Thoracic aorta (tissue), 2 donors: ENCODE results near the gene KAZN. TPM values are rescaled to one million over a fixed set of nuclear protein-coding genes. Genes with fewer than 3 reads are reported as not detected.

Source experiments
- ATAC-seq: fragments of 150-250 bp; one replicate; pipeline ENCODE4 v1.8.0; 2017; ENCODE audit warnings: low read depth; ENCODE audit not compliant: insufficient number of reproducible peaks, low FRiP score
- DNase-seq: peaks from one replicate; pipeline ENCODE4 v3.0.0-alpha.2; 2020; ENCODE audit warnings: low spot score
- H3K27ac ChIP-seq, 2 donors: fragments of 200-600 bp; sonication (generic); 1 replicate in 1 of 2; 2 replicates in 1 of 2; pipeline ENCODE4 v1.5.1; 2016; ENCODE audit warnings: mild to moderate bottlenecking in 2 of 2, moderate library complexity in 2 of 2
- H3K27me3 ChIP-seq: fragments of 200-600 bp; sonication (generic); replicated peaks from 2 replicates; pipeline ENCODE4 v1.6.0; 2016; ENCODE audit warnings: mild to moderate bottlenecking; ENCODE audit not compliant: insufficient read depth
- H3K36me3 ChIP-seq: fragments of 200-600 bp; sonication (generic); one replicate; pipeline ENCODE4 v1.5.1; 2016
- H3K4me1 ChIP-seq, 2 donors: fragments of 200-600 bp; sonication (generic); 1 replicate in 1 of 2; 2 replicates in 1 of 2; pipeline versions ENCODE4 v1.5.1 to v1.6.0; 2016; ENCODE audit warnings: low read depth in 2 of 2, mild to moderate bottlenecking in 1 of 2; ENCODE audit not compliant: control insufficient read depth in 1 of 2
- H3K4me3 ChIP-seq: fragments of 200-600 bp; sonication (generic); 2 replicates; pipeline ENCODE4 v1.5.1; 2016; ENCODE audit warnings: mild to moderate bottlenecking
- H3K9me3 ChIP-seq: fragments of 200-600 bp; sonication (generic); 2 replicates; pipeline ENCODE4 v1.5.1; 2016
- total RNA-seq, 2 donors: library from RNA; depleted of rRNA; stranded (reverse); fragments of >200 nt; gene quantifications; one replicate each; pipeline versions ENCODE4 v1.1.0 to v1.2.3, GENCODE V29; 2016
- TF ChIP-seq, protein P1 (sequence below): fragments of 200-600 bp; sonication (generic); IDR thresholded peaks from one replicate; pipeline ENCODE4 v1.5.1; 2019; ENCODE audit warnings: antibody characterized with exemption

The KAZN gene
- total RNA-seq, 2 donors from 2014 or later = 17.4 to 30.3 TPM

DNA sequence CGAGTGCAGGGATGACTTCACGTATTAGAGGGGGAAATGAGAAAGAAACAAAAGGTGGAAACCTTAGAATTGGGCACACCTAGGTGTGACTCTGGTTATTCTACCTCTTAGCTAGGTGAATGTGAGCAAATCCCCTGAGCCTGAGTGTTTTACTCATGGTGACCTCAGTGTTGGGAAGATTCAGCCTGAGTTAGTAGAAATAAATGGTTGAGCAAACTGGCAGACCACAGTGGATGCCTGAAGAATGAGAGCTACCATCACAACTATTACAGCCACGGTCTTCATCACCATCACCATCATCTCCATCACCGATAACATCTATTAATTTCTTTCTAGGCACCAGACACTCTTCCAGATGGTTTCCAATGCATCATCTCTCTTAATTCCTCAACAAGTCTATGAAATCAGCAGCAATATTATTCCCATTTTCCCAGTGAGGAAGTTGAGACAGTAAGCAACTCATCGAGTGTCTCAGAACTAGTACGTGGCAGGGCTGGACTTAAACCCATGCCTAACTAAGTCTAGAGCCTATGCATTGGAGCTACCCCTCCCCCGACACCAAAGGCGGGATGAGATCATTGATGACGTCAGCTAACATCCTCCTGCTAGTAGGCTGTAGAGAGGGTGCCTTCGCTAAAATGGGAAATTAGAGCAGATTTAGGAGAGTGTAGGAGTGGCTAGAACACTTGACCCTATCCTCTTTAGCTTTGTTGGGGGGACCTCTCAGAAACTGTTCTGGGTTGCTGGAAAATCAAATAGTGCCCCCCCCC, 7.9 kb upstream of the KAZN start:
- no peaks in the 10 kb centered on the region for H3K27me3 ChIP-seq
- H3K4me3 ChIP-seq = no peak overlapping the region
- TF ChIP-seq, protein P1, sequence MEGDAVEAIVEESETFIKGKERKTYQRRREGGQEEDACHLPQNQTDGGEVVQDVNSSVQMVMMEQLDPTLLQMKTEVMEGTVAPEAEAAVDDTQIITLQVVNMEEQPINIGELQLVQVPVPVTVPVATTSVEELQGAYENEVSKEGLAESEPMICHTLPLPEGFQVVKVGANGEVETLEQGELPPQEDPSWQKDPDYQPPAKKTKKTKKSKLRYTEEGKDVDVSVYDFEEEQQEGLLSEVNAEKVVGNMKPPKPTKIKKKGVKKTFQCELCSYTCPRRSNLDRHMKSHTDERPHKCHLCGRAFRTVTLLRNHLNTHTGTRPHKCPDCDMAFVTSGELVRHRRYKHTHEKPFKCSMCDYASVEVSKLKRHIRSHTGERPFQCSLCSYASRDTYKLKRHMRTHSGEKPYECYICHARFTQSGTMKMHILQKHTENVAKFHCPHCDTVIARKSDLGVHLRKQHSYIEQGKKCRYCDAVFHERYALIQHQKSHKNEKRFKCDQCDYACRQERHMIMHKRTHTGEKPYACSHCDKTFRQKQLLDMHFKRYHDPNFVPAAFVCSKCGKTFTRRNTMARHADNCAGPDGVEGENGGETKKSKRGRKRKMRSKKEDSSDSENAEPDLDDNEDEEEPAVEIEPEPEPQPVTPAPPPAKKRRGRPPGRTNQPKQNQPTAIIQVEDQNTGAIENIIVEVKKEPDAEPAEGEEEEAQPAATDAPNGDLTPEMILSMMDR = no peak
- no peak overlapping the region for H3K27ac ChIP-seq
- ATAC-seq = no peak
- H3K4me1 ChIP-seq = no peaks in the 10 kb centered on the region
- no peaks in the 10 kb centered on the region for H3K36me3 ChIP-seq
- DNase-seq = no peak
- no peaks in the 10 kb centered on the region for H3K9me3 ChIP-seq

DNA sequence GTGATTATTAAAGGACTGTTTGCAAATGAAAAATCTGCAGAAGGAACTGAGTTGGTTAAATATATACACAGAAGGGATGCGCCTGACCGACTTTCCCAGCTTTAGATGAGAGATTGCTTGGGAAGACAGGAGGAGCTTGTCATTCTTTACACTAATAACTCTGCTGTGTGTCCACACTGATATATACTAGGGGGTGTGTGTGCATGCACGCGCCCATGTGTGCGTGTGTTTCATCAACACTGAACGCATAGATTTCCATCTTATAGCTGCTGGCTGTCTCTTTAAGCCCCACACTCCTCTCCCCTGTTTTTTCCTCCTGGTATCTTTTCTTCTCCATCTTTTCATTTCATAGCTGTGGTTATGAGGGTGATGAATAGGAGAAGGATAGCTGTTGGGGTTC, 6.9 kb upstream of the KAZN start:
- DNase-seq (no peak), ATAC-seq (no peak)
- Histone ChIP-seq H3K27ac (no peak overlapping the region), H3K9me3 (no peaks in the 10 kb centered on the region), H3K27me3 (no peaks in the 10 kb centered on the region), H3K4me1 (no peaks in the 10 kb centered on the region), H3K4me3 (no peak overlapping the region), H3K36me3 (no peaks in the 10 kb centered on the region)
- TF ChIP-seq, protein P1 = no peak

DNA sequence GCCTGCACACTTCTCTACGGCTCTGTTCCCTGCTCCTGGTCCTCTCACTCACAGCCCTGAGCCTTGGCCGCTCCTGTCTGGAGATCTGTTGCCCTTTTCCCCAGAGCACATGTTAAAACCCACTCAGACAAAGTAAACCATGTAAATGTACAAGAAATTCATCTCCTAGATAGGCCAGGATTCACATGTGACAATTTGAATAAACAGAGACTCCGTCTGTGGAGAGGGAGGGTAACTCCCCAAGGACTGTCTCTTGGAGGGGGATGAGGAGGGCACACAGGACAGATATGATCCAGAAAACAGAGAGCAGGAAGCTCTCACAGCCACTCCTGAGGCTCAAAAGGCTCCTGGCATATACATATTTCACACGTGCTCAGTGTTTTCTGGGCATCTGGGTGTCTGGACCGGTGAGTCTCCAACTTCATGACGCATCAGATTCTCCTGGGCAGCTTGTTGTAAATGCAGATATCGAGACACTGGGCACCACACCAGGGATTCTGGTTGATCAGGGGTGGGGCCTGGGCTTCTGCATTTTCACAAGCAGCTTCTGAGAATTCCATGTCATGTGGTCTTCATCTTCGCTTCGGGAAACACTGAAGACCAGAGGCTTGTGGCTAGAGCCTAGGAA, 6.4 kb upstream of the KAZN start:
- no peaks in the 10 kb centered on the region for H3K9me3 ChIP-seq
- no peak overlapping the region for H3K4me3 ChIP-seq
- H3K27ac ChIP-seq = no peak overlapping the region
- no peaks in the 10 kb centered on the region for H3K4me1 ChIP-seq
- no peaks in the 10 kb centered on the region for H3K36me3 ChIP-seq
- ATAC-seq (no peak), DNase-seq (no peak)
- H3K27me3 ChIP-seq = no peaks in the 10 kb centered on the region
- TF ChIP-seq, protein P1 = no peak

DNA sequence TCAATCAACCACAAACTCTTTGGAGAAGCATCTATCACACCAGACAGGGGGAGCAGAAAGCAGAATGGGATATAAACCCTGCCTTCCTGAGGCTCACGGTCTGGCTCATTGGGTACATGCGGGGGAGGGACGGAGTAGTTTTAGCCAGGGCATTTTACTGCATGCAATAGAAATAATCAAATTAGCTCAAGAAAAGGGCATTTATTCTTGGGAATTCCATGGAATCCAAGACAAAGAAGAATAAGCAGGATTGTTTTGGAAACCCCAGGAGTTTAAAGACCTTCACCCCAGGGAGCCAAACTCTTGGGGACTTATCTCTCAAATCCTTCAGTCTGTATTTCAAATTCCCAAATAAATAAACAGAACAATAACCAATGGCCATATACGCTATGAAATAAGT, 5.2 kb upstream of the KAZN start:
- no peaks in the 10 kb centered on the region for H3K9me3 ChIP-seq
- peaks cover 0 to 6% of the 10 kb centered on the region in 2 donors for H3K4me1 ChIP-seq
- no peaks in the 10 kb centered on the region for H3K36me3 ChIP-seq
- no peak overlapping the region for H3K4me3 ChIP-seq
- no peak overlapping the region for H3K27ac ChIP-seq
- no peaks in the 10 kb centered on the region for H3K27me3 ChIP-seq
- TF ChIP-seq, protein P1 = no peak
- DNase-seq (no peak), ATAC-seq (no peak)

DNA sequence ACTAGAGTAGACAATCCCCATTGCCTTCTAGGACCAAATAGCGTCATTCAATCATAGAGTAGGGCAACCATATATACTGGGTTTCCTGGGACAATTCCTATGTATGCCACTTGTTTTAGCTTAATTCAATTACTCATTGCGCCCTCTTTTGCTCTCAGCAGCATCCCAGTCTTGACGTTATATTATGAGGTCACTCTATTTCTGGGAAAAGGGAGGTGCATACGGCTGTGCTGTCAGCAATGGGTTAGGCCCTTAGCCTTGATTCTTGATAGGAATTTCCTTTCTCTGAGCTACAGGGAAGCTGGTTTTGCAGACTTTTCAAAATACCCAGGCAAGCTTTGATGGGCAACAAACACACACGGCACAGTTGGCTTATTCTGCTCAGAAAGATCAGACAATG, 4.4 kb upstream of the KAZN start:
- TF ChIP-seq, protein P1 = no peak
- Histone ChIP-seq H3K36me3 (no peaks in the 10 kb centered on the region), H3K9me3 (no peaks in the 10 kb centered on the region), H3K27me3 (no peaks in the 10 kb centered on the region), H3K27ac (no peak overlapping the region), H3K4me1 (peaks cover 0 to 13% of the 10 kb centered on the region in 2 donors), H3K4me3 (no peak overlapping the region)
- no peak for ATAC-seq
- DNase-seq = no peak
